HL-60 (cell line): ENCODE results near the gene LAMA3.

Experiments
- DNase-seq, 2 experiments: peaks; one replicate each; pipeline ENCODE4 v3.0.0-alpha.2; 2010 to 2020; ENCODE audit warnings: low read depth in 1 of 2, low spot score in 1 of 2
- H3K27ac ChIP-seq: fragments of 250-450 bp; sonication (Bioruptor Pico); replicated peaks from 2 replicates; pipeline ENCODE4 v1.5.1; 2020; ENCODE audit warnings: mild to moderate bottlenecking, moderate library complexity
- H3K27me3 ChIP-seq: fragments of 250-450 bp; sonication (Bioruptor Pico); 2 replicates; pipeline ENCODE4 v1.5.1; 2021; ENCODE audit warnings: mild to moderate bottlenecking, moderate library complexity; ENCODE audit not compliant: insufficient read depth, poor library complexity, severe bottlenecking
- H3K4me3 ChIP-seq: replicated peaks from 2 replicates; pipeline ENCODE4 v1.5.1; 2011; ENCODE audit warnings: mild to moderate bottlenecking, control low read depth, low read length; ENCODE audit not compliant: insufficient read depth
- GABPA ChIP-seq: IDR thresholded peaks from 2 replicates; pipeline ENCODE4 v1.6.1; 2012; ENCODE audit warnings: low read depth
- POLR2AphosphoS5 ChIP-seq: IDR thresholded peaks from 2 replicates; pipeline ENCODE4 v1.6.1; 2012; ENCODE audit warnings: low read depth
- SPI1 ChIP-seq: IDR thresholded peaks from 2 replicates; pipeline ENCODE4 v1.6.1; 2012; ENCODE audit warnings: low read depth, mild to moderate bottlenecking, borderline replicate concordance
- TF ChIP-seq, protein P1 (sequence below): IDR thresholded peaks from one replicate; pipeline ENCODE4 v1.5.1; 2011; ENCODE audit warnings: low read length, control low read depth, inconsistent platforms; ENCODE audit not compliant: insufficient read depth
- TF ChIP-seq, protein P2 (sequence below): IDR thresholded peaks from 2 replicates; pipeline ENCODE4 v1.6.1; 2012; ENCODE audit warnings: low read depth; ENCODE audit not compliant: insufficient replicate concordance

Gene LAMA3

DNA sequence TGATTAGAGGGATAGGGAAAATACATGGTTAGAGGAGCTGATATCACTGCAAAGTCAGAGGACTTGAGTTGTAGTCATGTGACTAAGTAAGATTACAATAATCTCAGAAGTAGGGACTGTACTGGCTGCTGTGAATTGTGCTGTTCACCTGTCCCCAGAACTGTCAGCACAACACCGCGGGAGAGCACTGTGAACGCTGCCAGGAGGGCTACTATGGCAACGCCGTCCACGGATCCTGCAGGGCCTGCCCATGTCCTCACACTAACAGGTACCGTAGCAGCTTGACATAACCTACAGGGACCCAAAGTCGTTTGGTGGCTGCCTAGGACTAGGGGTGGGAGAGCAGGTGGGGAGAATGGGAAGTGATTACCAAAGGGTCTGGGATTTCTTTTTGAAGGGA is 192.5 kb downstream of the LAMA3 start:
- H3K4me3 ChIP-seq: no peak overlapping the region
- H3K27ac ChIP-seq: no peak overlapping the region
- peaks cover 5% of the 10 kb centered on the region for H3K27me3 ChIP-seq
- TF ChIP-seq GABPA (no peak), SPI1 (no peak), POLR2AphosphoS5 (no peak)
- TF ChIP-seq, protein P1, sequence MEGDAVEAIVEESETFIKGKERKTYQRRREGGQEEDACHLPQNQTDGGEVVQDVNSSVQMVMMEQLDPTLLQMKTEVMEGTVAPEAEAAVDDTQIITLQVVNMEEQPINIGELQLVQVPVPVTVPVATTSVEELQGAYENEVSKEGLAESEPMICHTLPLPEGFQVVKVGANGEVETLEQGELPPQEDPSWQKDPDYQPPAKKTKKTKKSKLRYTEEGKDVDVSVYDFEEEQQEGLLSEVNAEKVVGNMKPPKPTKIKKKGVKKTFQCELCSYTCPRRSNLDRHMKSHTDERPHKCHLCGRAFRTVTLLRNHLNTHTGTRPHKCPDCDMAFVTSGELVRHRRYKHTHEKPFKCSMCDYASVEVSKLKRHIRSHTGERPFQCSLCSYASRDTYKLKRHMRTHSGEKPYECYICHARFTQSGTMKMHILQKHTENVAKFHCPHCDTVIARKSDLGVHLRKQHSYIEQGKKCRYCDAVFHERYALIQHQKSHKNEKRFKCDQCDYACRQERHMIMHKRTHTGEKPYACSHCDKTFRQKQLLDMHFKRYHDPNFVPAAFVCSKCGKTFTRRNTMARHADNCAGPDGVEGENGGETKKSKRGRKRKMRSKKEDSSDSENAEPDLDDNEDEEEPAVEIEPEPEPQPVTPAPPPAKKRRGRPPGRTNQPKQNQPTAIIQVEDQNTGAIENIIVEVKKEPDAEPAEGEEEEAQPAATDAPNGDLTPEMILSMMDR: no peak
- TF ChIP-seq, protein P2, sequence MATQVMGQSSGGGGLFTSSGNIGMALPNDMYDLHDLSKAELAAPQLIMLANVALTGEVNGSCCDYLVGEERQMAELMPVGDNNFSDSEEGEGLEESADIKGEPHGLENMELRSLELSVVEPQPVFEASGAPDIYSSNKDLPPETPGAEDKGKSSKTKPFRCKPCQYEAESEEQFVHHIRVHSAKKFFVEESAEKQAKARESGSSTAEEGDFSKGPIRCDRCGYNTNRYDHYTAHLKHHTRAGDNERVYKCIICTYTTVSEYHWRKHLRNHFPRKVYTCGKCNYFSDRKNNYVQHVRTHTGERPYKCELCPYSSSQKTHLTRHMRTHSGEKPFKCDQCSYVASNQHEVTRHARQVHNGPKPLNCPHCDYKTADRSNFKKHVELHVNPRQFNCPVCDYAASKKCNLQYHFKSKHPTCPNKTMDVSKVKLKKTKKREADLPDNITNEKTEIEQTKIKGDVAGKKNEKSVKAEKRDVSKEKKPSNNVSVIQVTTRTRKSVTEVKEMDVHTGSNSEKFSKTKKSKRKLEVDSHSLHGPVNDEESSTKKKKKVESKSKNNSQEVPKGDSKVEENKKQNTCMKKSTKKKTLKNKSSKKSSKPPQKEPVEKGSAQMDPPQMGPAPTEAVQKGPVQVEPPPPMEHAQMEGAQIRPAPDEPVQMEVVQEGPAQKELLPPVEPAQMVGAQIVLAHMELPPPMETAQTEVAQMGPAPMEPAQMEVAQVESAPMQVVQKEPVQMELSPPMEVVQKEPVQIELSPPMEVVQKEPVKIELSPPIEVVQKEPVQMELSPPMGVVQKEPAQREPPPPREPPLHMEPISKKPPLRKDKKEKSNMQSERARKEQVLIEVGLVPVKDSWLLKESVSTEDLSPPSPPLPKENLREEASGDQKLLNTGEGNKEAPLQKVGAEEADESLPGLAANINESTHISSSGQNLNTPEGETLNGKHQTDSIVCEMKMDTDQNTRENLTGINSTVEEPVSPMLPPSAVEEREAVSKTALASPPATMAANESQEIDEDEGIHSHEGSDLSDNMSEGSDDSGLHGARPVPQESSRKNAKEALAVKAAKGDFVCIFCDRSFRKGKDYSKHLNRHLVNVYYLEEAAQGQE: no peak
- DNase-seq: no peak

DNA sequence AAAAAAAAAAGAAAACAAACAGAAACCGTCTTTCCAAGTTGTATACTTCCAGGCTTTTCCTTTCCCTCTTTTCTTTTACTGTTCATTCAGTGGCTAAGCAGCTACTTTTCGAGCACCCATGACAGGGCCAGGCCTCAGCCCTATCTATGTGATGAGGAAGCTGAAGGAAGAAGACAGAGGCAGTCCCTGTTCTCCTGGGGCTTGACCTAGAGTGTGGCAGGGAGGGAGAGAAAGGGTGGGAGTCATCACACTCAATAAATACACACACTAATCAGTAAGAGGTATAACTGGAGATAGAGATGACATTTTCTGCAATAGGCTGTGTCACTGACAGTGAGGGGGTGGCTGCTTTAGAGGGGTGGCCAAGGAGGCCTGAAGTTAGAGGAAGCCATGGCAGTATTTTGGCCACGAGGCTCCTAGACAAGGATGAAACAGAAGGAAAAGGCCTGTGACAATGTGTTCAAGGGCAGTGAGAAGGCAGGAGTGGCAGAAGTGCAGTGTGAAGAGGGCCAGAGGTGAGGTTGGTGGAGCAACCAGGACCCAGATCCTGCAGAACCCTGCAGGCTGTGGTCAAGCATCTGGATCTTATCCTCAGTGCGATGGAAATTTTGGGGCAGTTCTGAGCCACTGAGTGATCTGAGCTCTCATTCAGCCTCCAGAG is 193.5 kb downstream of the LAMA3 start:
- Histone ChIP-seq H3K27ac (no peak overlapping the region), H3K27me3 (peaks cover 7% of the 10 kb centered on the region), H3K4me3 (no peak overlapping the region)
- DNase-seq: no peak
- TF ChIP-seq, protein P1: no peak
- no peak for TF ChIP-seq GABPA
- TF ChIP-seq POLR2AphosphoS5: no peak
- no peak for TF ChIP-seq SPI1
- TF ChIP-seq, protein P2: no peak

DNA sequence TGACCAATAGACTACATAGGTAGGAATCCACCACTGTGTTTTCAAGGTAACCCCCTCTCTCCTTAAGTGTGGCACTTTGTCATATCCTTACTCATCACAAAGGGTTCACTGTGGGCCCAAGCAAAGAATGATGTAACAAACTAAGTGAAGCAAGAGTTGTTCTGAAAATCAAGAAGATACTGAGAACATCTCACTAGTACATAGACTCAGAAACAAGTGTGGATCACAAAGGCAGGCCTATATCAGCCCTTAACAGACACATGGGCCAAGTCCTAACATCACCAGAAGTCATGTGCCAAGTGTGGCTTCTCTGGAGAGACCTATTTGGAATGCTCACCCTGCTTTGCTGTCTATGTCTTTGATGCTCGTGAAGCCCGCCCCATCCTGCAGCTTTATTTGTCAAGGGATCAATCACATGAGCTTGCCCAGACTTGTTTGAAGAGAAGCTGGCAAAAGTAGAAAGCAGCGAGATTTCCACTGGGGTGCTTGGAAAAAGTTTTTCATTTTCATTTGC is 194.1 kb downstream of the LAMA3 start:
- H3K27me3 ChIP-seq: peaks cover 7% of the 10 kb centered on the region
- H3K27ac ChIP-seq: no peak overlapping the region
- H3K4me3 ChIP-seq: no peak overlapping the region
- no peak for DNase-seq
- no peak for TF ChIP-seq GABPA
- no peak for TF ChIP-seq POLR2AphosphoS5
- TF ChIP-seq, protein P2: no peak
- no peak for TF ChIP-seq SPI1
- TF ChIP-seq, protein P1: no peak
